Thymus (tissue), 11 donors: ENCODE data around the gene MPRIP. TPM values are rescaled to one million over a fixed set of nuclear protein-coding genes. Genes with fewer than 3 reads are reported as not detected.
"Not testable (repeated sequence)": the region's sequence is repeated elsewhere in the genome, so short reads cannot be mapped to it uniquely, and the experiment has no call there.

Experiments used
- DNase-seq, 9 donors: peaks; one replicate each; pipeline ENCODE4 v3.0.0-alpha.2; 2013; ENCODE audit warnings: low spot score in 9 of 9, low read depth in 6 of 9, missing footprints in 1 of 9
- H3K27ac ChIP-seq, 2 donors: one replicate each; pipeline ENCODE4 v1.5.1; 2013; ENCODE audit warnings: control low read depth in 1 of 2, low read depth in 1 of 2, low read length in 1 of 2, mild to moderate bottlenecking in 1 of 2, moderate library complexity in 1 of 2
- H3K27me3 ChIP-seq, 2 donors: one replicate each; pipeline ENCODE4 v1.5.1; 2013; ENCODE audit warnings: low read length in 1 of 2; ENCODE audit not compliant: control insufficient read depth in 2 of 2, insufficient read depth in 1 of 2
- H3K36me3 ChIP-seq, 2 donors: one replicate each; pipeline ENCODE4 v1.5.1; 2013; ENCODE audit warnings: low read length in 1 of 2, mild to moderate bottlenecking in 1 of 2, moderate library complexity in 1 of 2; ENCODE audit not compliant: control insufficient read depth in 2 of 2, insufficient read depth in 2 of 2
- H3K4me1 ChIP-seq, 2 donors: one replicate each; pipeline ENCODE4 v1.5.1; 2013; ENCODE audit warnings: low read length in 2 of 2; ENCODE audit not compliant: control insufficient read depth in 2 of 2, insufficient read depth in 2 of 2
- H3K4me3 ChIP-seq, 2 donors: one replicate each; pipeline ENCODE4 v1.5.1; 2013; ENCODE audit warnings: low read length in 2 of 2, control low read depth in 1 of 2, mild to moderate bottlenecking in 1 of 2
- H3K9me3 ChIP-seq, 2 donors: one replicate each; pipeline ENCODE4 v1.5.1; 2013; ENCODE audit warnings: low read length in 1 of 2, mild to moderate bottlenecking in 1 of 2; ENCODE audit not compliant: control insufficient read depth in 2 of 2, insufficient read depth in 1 of 2
- WGBS: extraction: QIAGEN DNeasy Blood & Tissue Kit; methylation state at CpG from one replicate; pipeline ENCODE4 v1.1.7; 2013; 5-methylcytosine and 5-hydroxymethylcytosine counted together
- polyA plus RNA-seq: library from polyadenylated mRNA; stranded (reverse); fragments of 200-250 nt; gene quantifications from one replicate; pipeline ENCODE4 v1.2.3, GENCODE V29; 2013
- total RNA-seq: library from RNA; stranded (reverse); fragments of 120-200 nt; gene quantifications from one replicate; pipeline ENCODE4 v1.2.4, GENCODE V29; 2013
- donor health status: healthy.

The MPRIP gene
- total and polyA plus RNA-seq, 2 donors: 99.8 to 137 TPM

- Histone ChIP-seq H3K27ac (no peak overlapping the region), H3K27me3 (no peaks in the 10 kb centered on the region), H3K36me3 (peaks cover 69 to 73% of the 10 kb centered on the region in 2 donors), H3K9me3 (no peaks in the 10 kb centered on the region), H3K4me3 (no peak overlapping the region), H3K4me1 (peaks cover 0 to 14% of the 10 kb centered on the region in 2 donors)
- DNase-seq: no peak
- WGBS: 98% methylated on average over 14 of the region's 14 CpGs
Observed at GRCh38 chr17:17134051-17134956, 92.0 kb downstream of the MPRIP start.

GRCh38 chr17:17134957-17135333 lies 92.7 kb downstream of the MPRIP start:
- Histone ChIP-seq H3K9me3 (no peaks in the 10 kb centered on the region), H3K36me3 (peaks cover 68 to 70% of the 10 kb centered on the region in 2 donors), H3K27me3 (no peaks in the 10 kb centered on the region), H3K4me3 (no peak overlapping the region), H3K27ac (no peak overlapping the region), H3K4me1 (peaks cover 4 to 21% of the 10 kb centered on the region in 2 donors)
- no peak for DNase-seq
- WGBS: 84% methylated on average over 3 of the region's 3 CpGs

DNA sequence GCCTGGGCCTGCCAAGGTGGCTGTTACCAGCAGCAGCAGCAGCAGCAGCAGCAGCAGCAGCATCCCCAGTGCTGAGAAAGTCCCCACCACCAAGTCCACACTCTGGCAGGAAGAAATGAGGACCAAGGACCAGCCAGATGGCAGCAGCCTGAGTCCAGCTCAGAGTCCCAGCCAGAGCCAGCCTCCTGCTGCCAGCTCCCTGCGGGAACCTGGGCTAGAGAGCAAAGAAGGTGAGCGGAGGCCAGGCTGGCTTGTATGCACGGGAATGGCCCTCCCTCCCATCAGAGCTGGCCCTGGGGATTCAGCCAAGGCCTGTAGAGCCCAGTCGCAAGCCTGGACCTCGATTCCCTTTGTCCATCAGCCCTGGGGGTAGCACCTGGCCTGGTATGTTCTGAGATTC lies 94.0 kb downstream of the MPRIP start:
- DNase-seq, H3K9me3 ChIP-seq, H3K27me3 ChIP-seq, H3K27ac ChIP-seq, H3K4me3 ChIP-seq: not testable (repeated sequence)
- Histone ChIP-seq H3K4me1 (peaks cover 8 to 33% of the 10 kb centered on the region in 2 donors), H3K36me3 (peaks cover 71 to 72% of the 10 kb centered on the region in 2 donors)
- 97% methylated on average over 5 of the region's 5 CpGs for WGBS

GRCh38 chr17:17137731-17138585 lies 95.7 kb downstream of the MPRIP start:
- H3K27ac ChIP-seq: no peak overlapping the region
- H3K27me3 ChIP-seq: no peaks in the 10 kb centered on the region
- DNase-seq: no peak
- H3K9me3 ChIP-seq: no peaks in the 10 kb centered on the region
- no peak overlapping the region for H3K4me3 ChIP-seq
- peaks cover 67 to 74% of the 10 kb centered on the region in 2 donors for H3K36me3 ChIP-seq
- whole genome bisulfite sequencing: 97% methylated on average over 30 of the region's 30 CpGs
- peaks cover 8 to 30% of the 10 kb centered on the region in 2 donors for H3K4me1 ChIP-seq

DNA sequence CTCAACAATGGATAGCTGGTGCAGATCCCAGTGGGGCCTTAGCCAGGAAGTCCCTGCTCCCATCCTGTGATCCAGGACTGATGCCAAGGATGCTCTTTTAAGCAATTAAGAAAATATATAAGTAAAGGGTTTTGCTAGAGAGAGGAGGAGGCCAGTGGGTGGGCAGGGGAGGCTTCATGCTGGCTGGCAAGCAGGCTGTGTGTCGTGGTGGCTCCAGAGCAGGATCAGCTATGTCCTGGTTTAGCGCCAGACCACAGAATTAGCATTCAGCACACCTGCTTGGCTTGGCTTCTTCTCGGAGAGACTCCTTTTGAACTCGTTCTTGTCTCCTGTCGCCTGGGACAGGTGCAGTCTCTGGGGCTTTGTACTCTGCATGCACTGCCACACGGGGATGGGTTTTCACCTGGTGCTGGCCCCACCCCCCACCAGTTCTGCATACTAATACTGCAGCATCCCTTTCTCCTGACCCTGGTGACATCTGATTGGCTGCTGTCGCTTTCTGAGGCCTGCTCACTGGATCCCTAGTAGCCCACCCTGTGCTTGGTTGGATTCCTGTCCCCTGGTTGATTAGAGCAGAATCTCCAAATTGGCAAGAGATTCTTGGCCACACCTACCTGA lies 97.8 kb downstream of the MPRIP start:
- Histone ChIP-seq H3K9me3 (no peaks in the 10 kb centered on the region), H3K27me3 (no peaks in the 10 kb centered on the region), H3K27ac (peak overlapping the region; percentile 14 to 19), H3K4me1 (peaks cover 8 to 24% of the 10 kb centered on the region in 2 donors), H3K36me3 (peaks cover 73 to 81% of the 10 kb centered on the region in 2 donors), H3K4me3 (no peak overlapping the region)
- 39% methylated on average over 7 of the region's 7 CpGs for WGBS
- DNase-seq: peak in 4 of 9 donors; percentile 35 to 68 (median 44)

DNA sequence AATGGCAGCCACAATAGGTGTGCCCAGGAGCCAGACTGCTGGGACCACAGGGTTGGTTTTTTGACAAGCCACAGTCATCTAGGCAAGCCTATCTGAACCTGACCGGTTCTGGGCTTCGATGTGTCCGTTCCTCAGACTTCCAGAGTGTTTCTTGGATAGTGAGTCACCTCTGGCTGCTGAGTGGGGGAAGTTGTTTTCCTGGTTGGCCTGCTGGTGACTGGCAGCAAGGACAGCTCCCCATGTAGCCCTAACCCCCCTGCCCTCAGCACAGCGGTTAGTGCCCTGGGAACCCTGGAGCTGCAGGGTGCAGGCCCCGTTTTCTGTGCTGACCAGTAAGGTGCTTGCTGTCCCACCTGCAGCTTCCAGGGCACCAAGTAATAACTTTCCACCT lies 98.3 kb downstream of the MPRIP start:
- H3K4me1 ChIP-seq: peaks cover 8 to 24% of the 10 kb centered on the region in 2 donors
- WGBS: 95% methylated on average over 5 of the region's 5 CpGs
- no peak overlapping the region for H3K4me3 ChIP-seq
- H3K9me3 ChIP-seq: no peaks in the 10 kb centered on the region
- H3K36me3 ChIP-seq: peaks cover 75 to 84% of the 10 kb centered on the region in 2 donors
- no peaks in the 10 kb centered on the region for H3K27me3 ChIP-seq
- H3K27ac ChIP-seq: peak overlapping the region in 1 of 2 donors; percentile 26
- no peak for DNase-seq

- Histone ChIP-seq H3K4me1 (peaks cover 8 to 24% of the 10 kb centered on the region in 2 donors), H3K27ac (no peak overlapping the region), H3K36me3 (peaks cover 78 to 84% of the 10 kb centered on the region in 2 donors), H3K4me3 (no peak overlapping the region), H3K9me3 (no peaks in the 10 kb centered on the region), H3K27me3 (no peaks in the 10 kb centered on the region)
- DNase-seq: no peak
- 94% methylated on average over 12 of the region's 12 CpGs for WGBS
Observed at GRCh38 chr17:17141279-17141678, 99.0 kb downstream of the MPRIP start.

DNA sequence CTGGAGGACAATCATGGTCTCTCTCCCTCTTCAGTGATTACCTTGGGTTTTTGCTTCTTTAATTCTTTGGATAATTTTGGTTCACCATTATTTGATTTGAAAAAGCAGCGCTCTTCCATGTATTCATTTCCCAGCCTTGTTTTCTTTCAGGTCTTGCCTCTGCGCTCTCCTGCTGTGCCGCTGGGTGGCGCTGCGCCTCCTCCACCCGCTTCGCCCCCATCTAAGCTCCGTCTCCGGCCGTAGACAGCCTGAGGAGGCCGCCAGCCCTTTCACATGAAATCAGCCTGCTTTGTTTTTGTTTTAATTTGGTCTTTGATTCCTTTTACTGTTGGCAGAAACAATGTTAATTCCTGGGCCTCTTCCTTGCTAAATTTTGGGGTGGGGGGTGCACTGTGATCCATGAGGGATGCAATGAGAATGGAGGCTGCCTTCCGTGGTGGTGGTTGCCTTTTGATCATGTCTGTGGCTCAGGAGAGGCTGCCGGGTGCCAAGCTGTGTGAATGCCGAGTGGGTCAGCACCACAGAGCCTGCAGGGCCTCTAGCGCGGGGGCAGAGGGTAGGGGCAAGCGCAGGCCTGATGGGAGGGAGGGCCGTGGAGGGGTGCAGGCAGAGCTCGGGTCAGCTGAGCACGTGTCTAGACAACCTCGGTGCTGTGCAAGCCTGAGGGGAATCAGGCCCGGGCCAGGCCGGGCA lies 99.7 kb downstream of the MPRIP start:
- DNase-seq: no peak
- H3K4me3 ChIP-seq: no peak overlapping the region
- no peaks in the 10 kb centered on the region for H3K27me3 ChIP-seq
- H3K4me1 ChIP-seq: peaks cover 8 to 24% of the 10 kb centered on the region in 2 donors
- H3K36me3 ChIP-seq: peaks cover 80 to 84% of the 10 kb centered on the region in 2 donors
- H3K27ac ChIP-seq: no peak overlapping the region
- 92% methylated on average over 23 of the region's 23 CpGs for WGBS
- H3K9me3 ChIP-seq: peaks cover 0 to 1% of the 10 kb centered on the region in 2 donors
